OCI-LY3 (cell line): Measurements from ENCODE around the gene CISD1.

Experiments
- H2AFZ ChIP-seq: fragments of 200-600, 300-600 bp; shearing (Covaris generic); 2 replicates; pipeline ENCODE4 v1.6.0; 2014; ENCODE audit warnings: antibody characterized with exemption, low read depth, low read length
- H3K27ac ChIP-seq: fragments of 200-600, 300-600 bp; sonication (generic); 2 replicates; pipeline ENCODE4 v1.5.1; 2014; ENCODE audit warnings: mild to moderate bottlenecking, low read length, moderate library complexity, mixed read lengths
- H3K27me3 ChIP-seq: fragments of 200-600, 300-600 bp; sonication (generic); 2 replicates; pipeline ENCODE4 v1.6.1; 2014; ENCODE audit warnings: low read depth, low read length, mixed read lengths
- H3K36me3 ChIP-seq: fragments of 200-600, 300-600 bp; sonication (generic); replicated peaks from 2 replicates; pipeline ENCODE3; 2014; ENCODE audit warnings: low read depth, low read length, mixed read lengths
- H3K4me1 ChIP-seq: fragments of 300-600, 200-600 bp; sonication (generic); 2 replicates; pipeline ENCODE4 v1.6.1; 2014; ENCODE audit warnings: low read length, mixed read lengths
- H3K4me2 ChIP-seq: fragments of 200-600, 300-600 bp; sonication (generic); 2 replicates; pipeline ENCODE4 v1.6.1; 2014; ENCODE audit warnings: low read length, mixed read lengths
- H3K4me3 ChIP-seq: fragments of 300-600, 200-600 bp; sonication (generic); 2 replicates; pipeline ENCODE4 v1.5.1; 2014; ENCODE audit warnings: antibody characterized with exemption, mild to moderate bottlenecking, low read length, moderate library complexity
- H3K79me2 ChIP-seq: fragments of 300-600, 200-600 bp; shearing (Covaris generic); 2 replicates; pipeline ENCODE4 v1.6.1; 2014; ENCODE audit warnings: mild to moderate bottlenecking, low read length, mixed read lengths
- H3K9ac ChIP-seq: fragments of 300-600, 200-600 bp; shearing (Covaris generic); 2 replicates; pipeline ENCODE4 v1.6.0; 2014; ENCODE audit warnings: mild to moderate bottlenecking, low read length, moderate library complexity
- H3K9me3 ChIP-seq: fragments of 200-600, 300-600 bp; shearing (Covaris generic); 2 replicates; pipeline ENCODE4 v1.6.1; 2014; ENCODE audit warnings: low read length, mixed read lengths; ENCODE audit not compliant: insufficient read depth
- H4K20me1 ChIP-seq: fragments of 200-600, 300-600 bp; sonication (generic); 2 replicates; pipeline ENCODE4 v1.6.1; 2016; ENCODE audit warnings: low read length, mixed read lengths; ENCODE audit not compliant: insufficient read depth
- CTCF ChIP-seq: fragments of 200-600, 300-600 bp; sonication (generic); IDR thresholded peaks from 2 replicates; pipeline ENCODE4 v1.5.1; 2014; ENCODE audit warnings: antibody characterized with exemption, low read length, low read depth
- EZH2phosphoT487 ChIP-seq: fragments of 200-600 bp; shearing (Covaris generic); IDR thresholded peaks from 2 replicates; pipeline ENCODE4 v1.6.1; 2018; ENCODE audit warnings: antibody characterized with exemption, mixed run types, low read depth

CISD1 gene

GRCh38 chr10:58266003-58266825 is 2.7 kb upstream of the CISD1 start:
- H3K27me3 ChIP-seq, result no peaks in the 10 kb centered on the region
- no peaks in the 10 kb centered on the region for H3K9me3 ChIP-seq
- H3K4me1 ChIP-seq, result peaks cover 17% of the 10 kb centered on the region
- peak overlapping the region; percentile 34; the same call in 1 of the 2 replicates for H2AFZ ChIP-seq
- no peak for TF ChIP-seq EZH2phosphoT487
- no peak for TF ChIP-seq CTCF
- peaks cover 78% of the 10 kb centered on the region for H3K79me2 ChIP-seq
- H3K36me3 ChIP-seq, result no peaks in the 10 kb centered on the region
- H3K9ac ChIP-seq, result peak overlapping the region; percentile 73
- H3K4me3 ChIP-seq, result peak overlapping the region; percentile 96
- H3K27ac ChIP-seq, result peak overlapping the region; percentile 70
- peak overlapping the region; percentile 82 for H3K4me2 ChIP-seq
- H4K20me1 ChIP-seq, result peaks cover 9% of the 10 kb centered on the region

GRCh38 chr10:58266826-58267712 is 1.9 kb upstream of the CISD1 start:
- Histone ChIP-seq H3K4me1 (peaks cover 17% of the 10 kb centered on the region), H3K4me2 (peak overlapping the region; percentile 82), H2AFZ (peak overlapping the region; percentile 12; the same call in 1 of the 2 replicates), H4K20me1 (peaks cover 9% of the 10 kb centered on the region), H3K27ac (peak overlapping the region; percentile 70), H3K9me3 (no peaks in the 10 kb centered on the region), H3K27me3 (no peaks in the 10 kb centered on the region), H3K4me3 (peak overlapping the region; percentile 96), H3K79me2 (peaks cover 79% of the 10 kb centered on the region), H3K36me3 (no peaks in the 10 kb centered on the region), H3K9ac (peak overlapping the region; percentile 73)
- TF ChIP-seq EZH2phosphoT487 (no peak), CTCF (no peak)

GRCh38 chr10:58267713-58268453 is 1.1 kb upstream of the CISD1 start, which contains the start of gene IPMK:
IPMK (minus strand) TSS chr10:58267894; CDS start chr10:58267611, 283 bp downstream.
- no peak for TF ChIP-seq EZH2phosphoT487
- no peak for TF ChIP-seq CTCF
- Histone ChIP-seq H3K36me3 (no peaks in the 10 kb centered on the region), H3K4me2 (peak within 1 kb of the TSS; percentile 82), H4K20me1 (peaks cover 5% of the 10 kb centered on the region), H3K4me3 (peak within 1 kb of the TSS; percentile 96), H3K27ac (peak within 1 kb of the TSS; percentile 70), H3K4me1 (peaks cover 14% of the 10 kb centered on the region), H3K9me3 (no peaks in the 10 kb centered on the region), H3K9ac (peak within 1 kb of the TSS; percentile 73), H3K27me3 (no peaks in the 10 kb centered on the region), H3K79me2 (peaks cover 80% of the 10 kb centered on the region), H2AFZ (peak within 1 kb of the TSS; percentile 91)
